Stimulated activated naive CD8-positive, alpha-beta T cell treated with anti-CD3 and anti-CD28 coated beads, Interleukin-15, Interleukin-2, amounts not matched to agents 100 U/mL and 50 U/mL, for 24 hours (primary cell): Measurements from ENCODE around the gene TIMP2.
A peak's percentile ranks its signal among the peaks of the same experiment; 100 is the strongest.

Experiments used
- ATAC-seq: fragments of 150-1000 bp; cut with Tn5 transposase; one replicate; pipeline ENCODE4 v1.10.0; 2021
- DNase-seq: peaks from one replicate; pipeline ENCODE4 v3.0.0; 2021

TIMP2 gene

GRCh38 chr17:78865682-78866390 lies 59.4 kb downstream of the TIMP2 start:
- peak; percentile 78 for DNase-seq
- ATAC-seq: peak; percentile 74

GRCh38 chr17:78864117-78864516 lies 61.1 kb downstream of the TIMP2 start:
- no peak for DNase-seq
- ATAC-seq: no peak

- DNase-seq (no peak), ATAC-seq (no peak)
Measured at GRCh38 chr17:78862073-78863023, 62.8 kb downstream of the TIMP2 start.

GRCh38 chr17:78861229-78861628 lies 64.0 kb downstream of the TIMP2 start:
- DNase-seq (no peak), ATAC-seq (no peak)

GRCh38 chr17:78859051-78859450 lies 66.1 kb downstream of the TIMP2 start:
- ATAC-seq (no peak), DNase-seq (no peak)

- no peak for DNase-seq
- ATAC-seq: no peak
Measured at GRCh38 chr17:78857266-78857665, 67.9 kb downstream of the TIMP2 start.

- ATAC-seq (no peak), DNase-seq (no peak)
Measured at GRCh38 chr17:78855561-78856165, 69.5 kb downstream of the TIMP2 start.

GRCh38 chr17:78854508-78854907 lies 70.7 kb downstream of the TIMP2 start:
- no peak for ATAC-seq
- DNase-seq: no peak

- ATAC-seq (no peak), DNase-seq (no peak)
Measured at GRCh38 chr17:78853926-78854394, 71.2 kb downstream of the TIMP2 start.

- no peak for DNase-seq
- no peak for ATAC-seq
Measured at GRCh38 chr17:78852709-78853121, 72.5 kb downstream of the TIMP2 start.

- ATAC-seq: no peak
Measured at GRCh38 chr17:78849026-78849425, 76.2 kb downstream of the TIMP2 start.

GRCh38 chr17:78847052-78847451 lies 78.1 kb downstream of the TIMP2 start:
- no peak for ATAC-seq
- DNase-seq: no peak

More at GRCh38 chr17:78849026-78849425, 76.2 kb downstream of the TIMP2 start:
- DNase-seq: no peak

- ATAC-seq: no peak
- no peak for DNase-seq
Measured at GRCh38 chr17:78844301-78845005, 80.7 kb downstream of the TIMP2 start.

GRCh38 chr17:78842881-78843565 lies 82.2 kb downstream of the TIMP2 start:
- ATAC-seq (no peak), DNase-seq (peak; percentile 53)

GRCh38 chr17:78840780-78841611 lies 84.2 kb downstream of the TIMP2 start, which contains the start of gene USP36:
Gene USP36 (minus strand): TSS chr17:78840814. CDS start chr17:78836363, 4,451 bp downstream.
- ATAC-seq (peak; percentile 93), DNase-seq (peak; percentile 100)

- ATAC-seq: no peak
Measured at GRCh38 chr17:78840530-78840779, 84.7 kb downstream of the TIMP2 start.

GRCh38 chr17:78839762-78840529 lies 85.2 kb downstream of the TIMP2 start:
- ATAC-seq: peak; percentile 4
- peak; percentile 54 for DNase-seq

More at GRCh38 chr17:78840530-78840779, 84.7 kb downstream of the TIMP2 start:
- no peak for DNase-seq

GRCh38 chr17:78839235-78839761 lies 85.9 kb downstream of the TIMP2 start:
- ATAC-seq: no peak

GRCh38 chr17:78838574-78839005 lies 86.6 kb downstream of the TIMP2 start:
- ATAC-seq: no peak
- no peak for DNase-seq

More at GRCh38 chr17:78839235-78839761, 85.9 kb downstream of the TIMP2 start:
- DNase-seq: no peak
